AG09319 (cell line): Measurements from ENCODE around the gene FAM174B.

Experiments
- DNase-seq: peaks from one replicate; pipeline ENCODE4 v3.0.0-alpha.2; 2010; ENCODE audit warnings: low read depth; ENCODE audit errors: extremely low read depth
- CTCF ChIP-seq: IDR thresholded peaks from 2 replicates; pipeline ENCODE4 v1.5.1; 2011; ENCODE audit warnings: low read depth, mild to moderate bottlenecking, inconsistent platforms, low read length, moderate library complexity

FAM174B gene

GRCh38 chr15:92619145-92620101 lies 36.2 kb downstream of the FAM174B start:
- DNase-seq: no peak
- no peak for TF ChIP-seq CTCF

GRCh38 chr15:92617549-92618520 lies 37.7 kb downstream of the FAM174B start:
- no peak for TF ChIP-seq CTCF
- DNase-seq: no peak

GRCh38 chr15:92616621-92617548 lies 38.7 kb downstream of the FAM174B start:
- DNase-seq: no peak
- no peak for TF ChIP-seq CTCF

GRCh38 chr15:92614791-92615785 lies 40.5 kb downstream of the FAM174B start:
- TF ChIP-seq CTCF: no peak
- no peak for DNase-seq

GRCh38 chr15:92614301-92614700 lies 41.3 kb downstream of the FAM174B start:
- DNase-seq: no peak
- no peak for TF ChIP-seq CTCF

- no peak for TF ChIP-seq CTCF
- DNase-seq: no peak
These were observed 41.7 kb downstream of the FAM174B start for GRCh38 chr15:92613841-92614240.
